Endothelial cell of umbilical vein (primary cell): ENCODE results near the gene EHMT1. TPM values are rescaled to one million over a fixed set of nuclear protein-coding genes. Genes with fewer than 3 reads are reported as not detected.

ENCODE experiments used
- BruUV-seq: library from RNA; stranded (reverse); fragments of 400-500 nt; replicated peaks from 2 replicates; lab custom pipeline; 2021; lab: Mats Ljungman, UMichigan
- CTCF ChIA-PET: fragments of 300-600, 350-600 bp; sonication (Branson Sonifier 250); formaldehyde crosslinking; loops from one replicate; lab custom pipeline; 2021; ENCODE audit warnings: antibody characterized with exemption, inconsistent platforms; lab: Charles Lee
- POLR2A ChIA-PET: fragments of 300-600, 350-600 bp; sonication (Branson Sonifier 250); formaldehyde crosslinking; loops from one replicate; lab custom pipeline; 2021; ENCODE audit warnings: antibody characterized with exemption, inconsistent platforms; lab: Charles Lee
- DNase-seq: peaks from one replicate; pipeline ENCODE4 v3.0.0-alpha.2; 2011; ENCODE audit warnings: low read depth, low spot score
- FAIRE-seq: peaks from 2 replicates; lab custom pipeline; 2011; peaks lifted over from hg19 to GRCh38; lab: Jason Lieb, UNC
- H2AFZ ChIP-seq: 2 replicates; pipeline ENCODE4 v1.6.0; 2012; ENCODE audit warnings: low read depth, low read length, control low read depth, inconsistent platforms
- H3K27ac ChIP-seq: 2 replicates; pipeline ENCODE4 v1.5.1; 2011; ENCODE audit warnings: low read depth, mild to moderate bottlenecking, control low read depth, low read length, moderate library complexity; ENCODE audit not compliant: insufficient read depth
- H3K27me3 ChIP-seq, 2 experiments: 2 replicates each; pipeline versions ENCODE4 v1.6.0 to v1.6.1; 2011; ENCODE audit warnings: low read length in 2 of 2, mixed read lengths in 1 of 2; ENCODE audit not compliant: control insufficient read depth in 2 of 2, insufficient read depth in 2 of 2
- H3K36me3 ChIP-seq, 2 experiments: 2 replicates in 1 of 2; 3 replicates in 1 of 2; pipeline ENCODE4 v1.5.1; 2011; ENCODE audit warnings: low read length in 2 of 2, mild to moderate bottlenecking in 1 of 2, moderate library complexity in 1 of 2; ENCODE audit not compliant: control insufficient read depth in 2 of 2, insufficient read depth in 2 of 2; ENCODE audit errors: extremely low read depth in 1 of 2
- H3K4me1 ChIP-seq: 3 replicates; pipeline ENCODE4 v1.5.1; 2011; ENCODE audit warnings: mild to moderate bottlenecking, low read length; ENCODE audit not compliant: control insufficient read depth, insufficient read depth; ENCODE audit errors: extremely low read depth
- H3K4me2 ChIP-seq: 2 replicates; pipeline ENCODE4 v1.6.1; 2011; ENCODE audit warnings: low read length, control low read depth, mixed read lengths; ENCODE audit not compliant: insufficient read depth
- H3K4me3 ChIP-seq, 3 experiments: fragments of 200-600 bp in 1 of 3; sonication (generic), shearing (Covaris generic) in 1 of 3; replicated peaks in 1 of 3; 2 replicates each; pipeline ENCODE4 v1.5.1; 2011 to 2016; ENCODE audit warnings: control low read depth in 3 of 3, low read length in 3 of 3, mild to moderate bottlenecking in 2 of 3, inconsistent platforms in 1 of 3, low read depth in 1 of 3, moderate library complexity in 1 of 3; ENCODE audit not compliant: insufficient read depth in 1 of 3
- H3K79me2 ChIP-seq: 2 replicates; pipeline ENCODE4 v1.6.0; 2012; ENCODE audit warnings: low read length, inconsistent platforms; ENCODE audit not compliant: control insufficient read depth, insufficient read depth
- H3K9ac ChIP-seq: replicated peaks from 2 replicates; pipeline ENCODE3; 2011; ENCODE audit warnings: low read length, control low read depth; ENCODE audit not compliant: insufficient read depth; ENCODE audit errors: extremely low read depth
- H3K9me1 ChIP-seq: replicated peaks from 3 replicates; pipeline ENCODE4 v1.6.0; 2011; ENCODE audit warnings: mild to moderate bottlenecking, low read length; ENCODE audit not compliant: control insufficient read depth, insufficient read depth; ENCODE audit errors: extremely low read depth
- H3K9me3 ChIP-seq: replicated peaks from 2 replicates; pipeline ENCODE4 v1.5.1; 2012; ENCODE audit warnings: low read length, inconsistent platforms; ENCODE audit not compliant: control insufficient read depth, insufficient read depth
- H4K20me1 ChIP-seq: replicated peaks from 2 replicates; pipeline ENCODE3; 2011; ENCODE audit warnings: mild to moderate bottlenecking, low read length; ENCODE audit not compliant: control insufficient read depth, insufficient read depth; ENCODE audit errors: extremely low read depth
- EZH2 ChIP-seq: IDR thresholded peaks from 2 replicates; pipeline ENCODE4 v1.6.1; 2012; ENCODE audit warnings: borderline replicate concordance, low read depth, mild to moderate bottlenecking, moderate library complexity, low read length, inconsistent platforms; ENCODE audit not compliant: severe bottlenecking
- FOS ChIP-seq: IDR thresholded peaks from 2 replicates; pipeline ENCODE4 v1.6.1; 2011; ENCODE audit warnings: mild to moderate bottlenecking, low read length, moderate library complexity, borderline replicate concordance; ENCODE audit not compliant: insufficient read depth
- GATA2 ChIP-seq: IDR thresholded peaks from 2 replicates; pipeline ENCODE4 v1.7.0; 2011; ENCODE audit warnings: low read depth, mild to moderate bottlenecking, moderate library complexity, mixed read lengths, low read length; ENCODE audit not compliant: insufficient read length, insufficient read depth
- JUN ChIP-seq: IDR thresholded peaks from 2 replicates; pipeline ENCODE4 v1.6.1; 2011; ENCODE audit warnings: borderline replicate concordance, low read depth; ENCODE audit not compliant: insufficient read length, insufficient read depth
- MYC ChIP-seq: IDR thresholded peaks from one replicate; pipeline ENCODE4 v1.6.1; 2011; ENCODE audit warnings: mild to moderate bottlenecking, low read depth, low read length
- POLR2A ChIP-seq: IDR thresholded peaks from 2 replicates; pipeline ENCODE4 v1.6.1; 2012; ENCODE audit warnings: low read depth, mild to moderate bottlenecking, control low read depth, low read length
- POLR2AphosphoS5 ChIP-seq: IDR thresholded peaks from 2 replicates; pipeline ENCODE4 v1.6.1; 2012; ENCODE audit warnings: low read depth, mild to moderate bottlenecking, control low read depth, low read length, moderate library complexity; ENCODE audit not compliant: insufficient read depth
- dilution Hi-C: fragments of 300-500 bp; cut with MboI; formaldehyde crosslinking; loops from one replicate; pipeline ENCODE4 v1.15.0; 2019; ENCODE audit warnings: low sequenced_read_pairs; ENCODE audit not compliant: extremely low pct_ligation_motif_present
- intact Hi-C: fragments of 100-400 bp; cut with micrococcal nuclease; formaldehyde crosslinking; loops from one replicate; pipeline ENCODE4 v1.10.0; 2022
- polyA plus RNA-seq, 4 experiments: library from polyadenylated mRNA; depleted of rRNA in 3 of 4; stranded (reverse) in 3 of 4; unstranded in 1 of 4; fragments of >200 nt; gene quantifications; 2 replicates each; pipeline versions ENCODE4 v1.2.1 to v1.2.3, GENCODE V29; 2011 to 2012; ENCODE audit warnings: missing spikeins in 1 of 4
- total RNA-seq: library from RNA; stranded (reverse); gene quantifications from 2 replicates; pipeline ENCODE4 v1.2.3, GENCODE V29; 2021
- TF ChIP-seq, protein P1 (sequence below): IDR thresholded peaks from 2 replicates; pipeline ENCODE4 v1.6.1; 2011; ENCODE audit not compliant: insufficient read depth, insufficient read length
- TF ChIP-seq, protein P2 (sequence below), 2 donors: IDR thresholded peaks; 1 replicate in 1 of 2; 2 replicates in 1 of 2; pipeline ENCODE4 v1.5.1; 2011; ENCODE audit warnings: low read length in 2 of 2, mild to moderate bottlenecking in 2 of 2, moderate library complexity in 2 of 2, control low read depth in 1 of 2, inconsistent platforms in 1 of 2, low read depth in 1 of 2; ENCODE audit not compliant: insufficient read depth in 1 of 2; ENCODE audit errors: extremely low read depth in 1 of 2

EHMT1 gene
- total and polyA plus RNA-seq, 2 donors (not counting 3 experiments of a cell fraction or from before 2014, with no cell fraction given) = 48.2 to 104 TPM

DNA sequence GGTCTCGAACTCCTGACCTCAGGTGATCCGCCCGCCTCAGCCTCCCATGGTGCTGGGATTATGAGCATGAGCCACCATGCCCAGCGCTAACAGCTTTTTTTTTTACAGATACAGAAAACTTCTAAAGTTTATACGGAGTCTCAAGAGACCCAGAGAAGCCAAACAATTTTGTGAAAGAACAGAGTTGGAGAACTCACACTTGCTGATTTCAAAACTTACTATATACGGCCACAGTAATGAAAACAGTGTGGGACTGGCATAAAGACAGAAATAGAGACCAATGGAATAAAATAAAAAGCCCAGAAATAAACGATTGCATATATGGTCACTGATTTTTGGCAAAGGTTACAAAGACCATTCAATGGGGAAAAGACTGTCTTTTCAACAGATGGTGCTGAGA is 173.1 kb downstream of the EHMT1 start:
- Histone ChIP-seq H3K4me1 (no peaks in the 10 kb centered on the region), H3K36me3 (peaks cover 9 to 17% of the 10 kb centered on the region in 2 experiments), H3K4me3 (no peak overlapping the region), H3K9me3 (no peaks in the 10 kb centered on the region), H3K79me2 (no peaks in the 10 kb centered on the region), H4K20me1 (no peaks in the 10 kb centered on the region), H2AFZ (no peak overlapping the region), H3K4me2 (no peak overlapping the region), H3K27me3 (no peaks in the 10 kb centered on the region), H3K9me1 (no peaks in the 10 kb centered on the region), H3K9ac (no peak overlapping the region), H3K27ac (no peak overlapping the region)
- TF ChIP-seq MYC = no peak
- TF ChIP-seq, protein P1, sequence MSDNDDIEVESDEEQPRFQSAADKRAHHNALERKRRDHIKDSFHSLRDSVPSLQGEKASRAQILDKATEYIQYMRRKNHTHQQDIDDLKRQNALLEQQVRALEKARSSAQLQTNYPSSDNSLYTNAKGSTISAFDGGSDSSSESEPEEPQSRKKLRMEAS = no peak
- no peak for TF ChIP-seq JUN
- no peak for TF ChIP-seq POLR2A
- TF ChIP-seq GATA2 = no peak
- TF ChIP-seq, protein P2, sequence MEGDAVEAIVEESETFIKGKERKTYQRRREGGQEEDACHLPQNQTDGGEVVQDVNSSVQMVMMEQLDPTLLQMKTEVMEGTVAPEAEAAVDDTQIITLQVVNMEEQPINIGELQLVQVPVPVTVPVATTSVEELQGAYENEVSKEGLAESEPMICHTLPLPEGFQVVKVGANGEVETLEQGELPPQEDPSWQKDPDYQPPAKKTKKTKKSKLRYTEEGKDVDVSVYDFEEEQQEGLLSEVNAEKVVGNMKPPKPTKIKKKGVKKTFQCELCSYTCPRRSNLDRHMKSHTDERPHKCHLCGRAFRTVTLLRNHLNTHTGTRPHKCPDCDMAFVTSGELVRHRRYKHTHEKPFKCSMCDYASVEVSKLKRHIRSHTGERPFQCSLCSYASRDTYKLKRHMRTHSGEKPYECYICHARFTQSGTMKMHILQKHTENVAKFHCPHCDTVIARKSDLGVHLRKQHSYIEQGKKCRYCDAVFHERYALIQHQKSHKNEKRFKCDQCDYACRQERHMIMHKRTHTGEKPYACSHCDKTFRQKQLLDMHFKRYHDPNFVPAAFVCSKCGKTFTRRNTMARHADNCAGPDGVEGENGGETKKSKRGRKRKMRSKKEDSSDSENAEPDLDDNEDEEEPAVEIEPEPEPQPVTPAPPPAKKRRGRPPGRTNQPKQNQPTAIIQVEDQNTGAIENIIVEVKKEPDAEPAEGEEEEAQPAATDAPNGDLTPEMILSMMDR (IDR thresholded peaks at IDR 0.05; ENCODE audit: extremely low read depth in 1 of 2, insufficient read depth in 1 of 2, low read depth in 1 of 2, low read length in 2 of 2) = no peak
- TF ChIP-seq EZH2 = no peak
- TF ChIP-seq POLR2AphosphoS5 = no peak
- TF ChIP-seq FOS = no peak
- dilution Hi-C loops (no loop called here), intact Hi-C loops (no loop called here)
- CTCF ChIA-PET = no interaction called here
- BruUV-seq = no TSS peak
- no peak for DNase-seq
- no peak for FAIRE-seq
- POLR2A ChIA-PET = no interaction called here
